SU-DHL-6 (cell line): ENCODE results near the gene WWOX.

ENCODE experiments used
- CTCF ChIP-seq: fragments of 200-600 bp; sonication (generic); IDR thresholded peaks from one replicate; pipeline ENCODE4 v1.5.1; 2017; ENCODE audit warnings: antibody characterized with exemption, mild to moderate bottlenecking, low read length, moderate library complexity; ENCODE audit not compliant: insufficient read depth, poor library complexity, severe bottlenecking
- EZH2phosphoT487 ChIP-seq: fragments of 200-600 bp; sonication (generic), shearing (Covaris generic); conservative IDR thresholded peaks from 2 replicates; pipeline ENCODE4 v1.6.1; 2018; ENCODE audit warnings: mild to moderate bottlenecking, antibody characterized with exemption, low read length, moderate library complexity, mixed read lengths

GRCh38 chr16:78127130-78127529 is 27.7 kb downstream of the WWOX start:
- TF ChIP-seq EZH2phosphoT487 (no peak), CTCF (no peak)
